G401 (cell line): ENCODE measurements around the gene PRMT9. TPM values are rescaled to one million over a fixed set of nuclear protein-coding genes. Genes with fewer than 3 reads are reported as not detected.

ENCODE experiments used
- DNase-seq: peaks from one replicate; pipeline ENCODE4 v3.0.0-alpha.2; 2015; ENCODE audit warnings: low spot score
- in situ Hi-C: cut with HindIII; loops from 2 replicates; pipeline ENCODE4 v1.10.0; 2016; ENCODE audit warnings: low sequenced_read_pairs, mixed read lengths
- total RNA-seq: library from RNA; depleted of rRNA; stranded (reverse); fragments of >200 nt; shearing (Covaris generic); gene quantifications from 2 replicates; pipeline ENCODE4 v1.2.3, GENCODE V29; 2014; rRNA removed

The PRMT9 gene
- total RNA-seq, 1 experiment from 2014 or later = 10.5 TPM

GRCh38 chr4:147590249-147590920, 93.6 kb downstream of the PRMT9 start:
- DNase-seq = peak; percentile 33
- in situ Hi-C loops = no loop called here

DNA sequence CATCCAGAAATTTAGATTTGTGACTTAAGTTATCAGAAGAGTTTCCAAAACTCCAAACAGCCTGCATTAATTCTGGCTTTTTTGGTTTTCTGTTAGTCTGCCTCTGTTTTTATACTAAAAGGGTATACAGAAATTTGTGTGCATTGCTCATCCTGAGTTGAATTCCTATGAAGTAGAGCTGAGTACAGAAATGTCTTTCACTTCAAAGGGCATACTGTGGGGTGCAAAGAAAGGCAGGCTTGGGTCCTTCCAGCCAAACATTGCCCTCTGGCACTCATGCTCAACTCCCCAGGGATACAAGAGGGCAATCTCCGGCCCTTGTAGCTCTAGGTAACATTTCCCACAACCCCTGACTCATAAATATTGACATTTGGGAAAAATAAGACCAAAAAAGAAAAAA, 94.4 kb downstream of the PRMT9 start:
- in situ Hi-C loops = no loop called here
- no peak for DNase-seq

Other genes with a start within 250 kb of the PRMT9 start
- gene EDNRA, start 203.1 kb downstream of the PRMT9 start, total RNA-seq = not detected in 2 replicates
- 19.4 and 20.3 TPM in 2 replicates for gene TMEM184C, start 66.8 kb downstream of the PRMT9 start, total RNA-seq
- gene ARHGAP10, start 47.9 kb upstream of the PRMT9 start, total RNA-seq = 3.7 and 7.6 TPM in 2 replicates